Measurements from ENCODE around the gene ADD2. TPM values are rescaled to one million over a fixed set of nuclear protein-coding genes. Genes with fewer than 3 reads are reported as not detected.

Gene ADD2
- total RNA-seq, 1 donor from 2014 or later = 45.3 TPM

DNA sequence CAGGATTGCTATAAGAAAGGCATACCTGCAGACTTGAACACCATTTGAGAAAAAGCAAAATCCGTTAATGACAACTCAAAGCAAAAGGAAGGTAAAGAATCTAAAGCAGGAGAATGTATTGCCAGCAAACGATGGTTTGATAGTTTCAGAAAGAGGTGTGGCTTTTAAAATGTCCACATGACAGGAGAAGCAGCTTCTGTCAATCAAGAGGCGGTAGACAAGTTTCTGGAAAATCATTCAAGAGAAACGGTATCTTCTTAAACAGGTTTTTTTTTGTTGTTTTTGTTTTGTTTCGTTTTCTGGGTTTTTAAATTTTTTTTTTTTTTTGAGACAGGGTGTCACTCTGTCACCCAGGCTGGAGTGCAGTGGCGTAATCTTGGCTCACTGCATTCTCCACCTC, 38.6 kb upstream of the ADD2 start:
- Histone ChIP-seq H3F3A (ENCODE audit: low read depth) (no peaks in the 10 kb centered on the region), H2AFZ (replicated peaks) (no peak overlapping the region), H3K27ac (no peak overlapping the region), H3K27me3 (peaks cover 5% of the 10 kb centered on the region), H3K79me2 (ENCODE audit: low read depth) (no peaks in the 10 kb centered on the region), H3K4me2 (no peak overlapping the region), H3K36me3 (no peaks in the 10 kb centered on the region), H3K4me3 (no peak overlapping the region), H3K9ac (no peak overlapping the region), H3K4me1 (no peaks in the 10 kb centered on the region), H3K9me3 (ENCODE audit: low read depth) (no peaks in the 10 kb centered on the region), H4K20me1 (ENCODE audit: low read depth) (no peaks in the 10 kb centered on the region)
- DNase-seq (ENCODE audit: low spot score) = no peak
- H3K4me1 Mint-ChIP-seq = no peaks in the 10 kb centered on the region
- H3K27me3 Mint-ChIP-seq (ENCODE audit: insufficient read depth, low read depth) = peaks cover 6% of the 10 kb centered on the region
- H3K4me3 Mint-ChIP-seq = no peak overlapping the region
- H3K36me3 Mint-ChIP-seq = no peaks in the 10 kb centered on the region
- peaks cover under 1% of the 10 kb centered on the region for H3K9me3 Mint-ChIP-seq
- H3K27ac Mint-ChIP-seq = no peak overlapping the region
- TF ChIP-seq EZH2 (IDR thresholded peaks at IDR 0.05) = no peak
- no peak for TF ChIP-seq EZH2phosphoT487 (IDR thresholded peaks at IDR 0.05)
- TF ChIP-seq, protein P1, sequence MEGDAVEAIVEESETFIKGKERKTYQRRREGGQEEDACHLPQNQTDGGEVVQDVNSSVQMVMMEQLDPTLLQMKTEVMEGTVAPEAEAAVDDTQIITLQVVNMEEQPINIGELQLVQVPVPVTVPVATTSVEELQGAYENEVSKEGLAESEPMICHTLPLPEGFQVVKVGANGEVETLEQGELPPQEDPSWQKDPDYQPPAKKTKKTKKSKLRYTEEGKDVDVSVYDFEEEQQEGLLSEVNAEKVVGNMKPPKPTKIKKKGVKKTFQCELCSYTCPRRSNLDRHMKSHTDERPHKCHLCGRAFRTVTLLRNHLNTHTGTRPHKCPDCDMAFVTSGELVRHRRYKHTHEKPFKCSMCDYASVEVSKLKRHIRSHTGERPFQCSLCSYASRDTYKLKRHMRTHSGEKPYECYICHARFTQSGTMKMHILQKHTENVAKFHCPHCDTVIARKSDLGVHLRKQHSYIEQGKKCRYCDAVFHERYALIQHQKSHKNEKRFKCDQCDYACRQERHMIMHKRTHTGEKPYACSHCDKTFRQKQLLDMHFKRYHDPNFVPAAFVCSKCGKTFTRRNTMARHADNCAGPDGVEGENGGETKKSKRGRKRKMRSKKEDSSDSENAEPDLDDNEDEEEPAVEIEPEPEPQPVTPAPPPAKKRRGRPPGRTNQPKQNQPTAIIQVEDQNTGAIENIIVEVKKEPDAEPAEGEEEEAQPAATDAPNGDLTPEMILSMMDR (IDR thresholded peaks at IDR 0.05) = no peak

DNA sequence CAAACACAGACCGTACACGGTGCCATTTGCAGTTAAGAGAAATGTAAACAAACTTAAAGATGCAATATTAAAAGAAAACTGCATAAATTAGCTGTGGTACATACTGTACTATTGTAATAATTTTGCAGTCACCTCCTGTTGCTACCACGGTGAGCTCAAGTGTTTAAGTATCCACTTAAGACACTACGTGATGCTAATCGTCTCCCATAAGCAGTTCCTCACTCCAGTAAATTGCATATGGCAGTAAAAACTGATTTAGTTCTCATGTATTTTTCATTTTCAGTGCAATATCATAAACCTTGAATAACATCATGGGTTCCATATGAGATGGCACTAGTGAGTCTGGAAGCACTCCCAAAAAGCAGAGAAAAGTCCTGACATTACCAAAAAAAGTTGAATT, 38.0 kb upstream of the ADD2 start:
- peaks cover 6% of the 10 kb centered on the region for H3K27me3 Mint-ChIP-seq (ENCODE audit: insufficient read depth, low read depth)
- Histone ChIP-seq H3K27me3 (peaks cover 3% of the 10 kb centered on the region), H3K79me2 (ENCODE audit: low read depth) (no peaks in the 10 kb centered on the region), H3K4me2 (no peak overlapping the region), H2AFZ (replicated peaks) (no peak overlapping the region), H3K27ac (no peak overlapping the region), H4K20me1 (ENCODE audit: low read depth) (no peaks in the 10 kb centered on the region), H3F3A (ENCODE audit: low read depth) (no peaks in the 10 kb centered on the region), H3K4me3 (no peak overlapping the region), H3K4me1 (no peaks in the 10 kb centered on the region), H3K9ac (no peak overlapping the region), H3K9me3 (ENCODE audit: low read depth) (no peaks in the 10 kb centered on the region), H3K36me3 (no peaks in the 10 kb centered on the region)
- DNase-seq (ENCODE audit: low spot score) = no peak
- H3K27ac Mint-ChIP-seq = no peak overlapping the region
- H3K9me3 Mint-ChIP-seq = peaks cover 4% of the 10 kb centered on the region
- no peaks in the 10 kb centered on the region for H3K4me1 Mint-ChIP-seq
- H3K36me3 Mint-ChIP-seq = no peaks in the 10 kb centered on the region
- TF ChIP-seq EZH2 (IDR thresholded peaks at IDR 0.05) = no peak
- TF ChIP-seq EZH2phosphoT487 (IDR thresholded peaks at IDR 0.05) = no peak
- TF ChIP-seq, protein P1 (IDR thresholded peaks at IDR 0.05) = no peak
- no peak overlapping the region for H3K4me3 Mint-ChIP-seq

DNA sequence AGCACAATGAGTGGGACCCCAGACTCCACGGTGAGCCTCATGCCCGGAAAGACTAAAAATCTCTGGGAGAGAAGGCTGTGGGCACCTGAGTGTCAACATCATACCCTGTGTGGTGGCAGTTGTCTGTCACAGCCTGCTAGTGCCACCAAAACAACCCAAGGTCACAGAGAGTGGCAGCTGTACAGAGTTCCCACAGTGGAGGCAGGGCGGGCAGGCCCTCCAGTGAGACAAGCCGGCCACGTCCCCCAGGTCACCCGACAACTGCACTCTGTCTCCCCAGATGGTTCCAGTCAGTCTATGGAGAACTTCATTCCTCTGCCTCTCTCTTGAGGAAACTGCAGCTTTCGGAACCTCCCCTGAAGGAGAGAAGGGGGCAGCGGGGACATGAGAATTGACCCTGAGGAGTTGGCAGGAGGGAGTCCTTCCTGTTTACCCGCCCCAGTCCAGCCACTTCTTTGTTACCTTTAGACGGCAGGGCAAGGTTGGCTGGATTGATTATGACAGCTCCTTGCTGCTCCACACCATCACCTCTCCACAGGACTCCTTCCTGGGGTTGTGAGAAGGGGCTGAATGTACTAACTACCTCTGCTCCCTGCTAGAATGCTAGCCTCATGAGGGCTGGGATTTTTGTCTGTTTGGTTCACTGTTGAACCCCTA, 33.7 kb upstream of the ADD2 start:
- H3K27ac ChIP-seq = no peak overlapping the region
- H3K27me3 ChIP-seq = no peaks in the 10 kb centered on the region
- no peaks in the 10 kb centered on the region for H3K36me3 ChIP-seq
- H3K9ac ChIP-seq = no peak overlapping the region
- H3F3A ChIP-seq (ENCODE audit: low read depth) = peaks cover 5% of the 10 kb centered on the region
- Mint-ChIP-seq H3K36me3 (no peaks in the 10 kb centered on the region), H3K27ac (no peak overlapping the region), H3K4me3 (no peak overlapping the region), H3K4me1 (peaks cover 3% of the 10 kb centered on the region), H3K27me3 (ENCODE audit: insufficient read depth, low read depth) (peaks cover 11% of the 10 kb centered on the region), H3K9me3 (peaks cover 16% of the 10 kb centered on the region)
- H3K9me3 ChIP-seq (ENCODE audit: low read depth) = no peaks in the 10 kb centered on the region
- H3K4me1 ChIP-seq = peaks cover 5% of the 10 kb centered on the region
- no peak for DNase-seq (ENCODE audit: low spot score)
- TF ChIP-seq, protein P1 (IDR thresholded peaks at IDR 0.05) = no peak
- TF ChIP-seq EZH2phosphoT487 (IDR thresholded peaks at IDR 0.05) = no peak
- TF ChIP-seq EZH2 (IDR thresholded peaks at IDR 0.05) = no peak
- H3K4me2 ChIP-seq = no peak overlapping the region
- H3K79me2 ChIP-seq (ENCODE audit: low read depth) = no peaks in the 10 kb centered on the region
- no peaks in the 10 kb centered on the region for H4K20me1 ChIP-seq (ENCODE audit: low read depth)
- no peak overlapping the region for H2AFZ ChIP-seq (replicated peaks)
- H3K4me3 ChIP-seq = no peak overlapping the region

Measured in neural progenitor cell (in vitro differentiated cells).